Activated CD4-positive, alpha-beta T cell treated with anti-CD3 and anti-CD28 coated beads, Interleukin-2, amount 50 U/mL, for 4 hours (primary cell): Measurements from ENCODE around the gene GCH1.
"Not testable (repeated sequence)": the region's sequence is repeated elsewhere in the genome, so short reads cannot be mapped to it uniquely, and the experiment has no call there.

Experiments used
- DNase-seq, 2 experiments: peaks; one replicate each; pipeline ENCODE4 v3.0.0-alpha.2; 2020

GCH1 gene

GRCh38 chr14:54906075-54906474 is 3.4 kb upstream of the GCH1 start:
- no peak for DNase-seq

- peak; percentile 68 for DNase-seq
Observed at GRCh38 chr14:54902143-54902520, 494 bp downstream of the GCH1 start.

- no peak for DNase-seq
Observed at GRCh38 chr14:54901380-54902142, 1.1 kb downstream of the GCH1 start.

- DNase-seq, result no peak
Observed at GRCh38 chr14:54899573-54899972, 3.1 kb downstream of the GCH1 start.

DNA sequence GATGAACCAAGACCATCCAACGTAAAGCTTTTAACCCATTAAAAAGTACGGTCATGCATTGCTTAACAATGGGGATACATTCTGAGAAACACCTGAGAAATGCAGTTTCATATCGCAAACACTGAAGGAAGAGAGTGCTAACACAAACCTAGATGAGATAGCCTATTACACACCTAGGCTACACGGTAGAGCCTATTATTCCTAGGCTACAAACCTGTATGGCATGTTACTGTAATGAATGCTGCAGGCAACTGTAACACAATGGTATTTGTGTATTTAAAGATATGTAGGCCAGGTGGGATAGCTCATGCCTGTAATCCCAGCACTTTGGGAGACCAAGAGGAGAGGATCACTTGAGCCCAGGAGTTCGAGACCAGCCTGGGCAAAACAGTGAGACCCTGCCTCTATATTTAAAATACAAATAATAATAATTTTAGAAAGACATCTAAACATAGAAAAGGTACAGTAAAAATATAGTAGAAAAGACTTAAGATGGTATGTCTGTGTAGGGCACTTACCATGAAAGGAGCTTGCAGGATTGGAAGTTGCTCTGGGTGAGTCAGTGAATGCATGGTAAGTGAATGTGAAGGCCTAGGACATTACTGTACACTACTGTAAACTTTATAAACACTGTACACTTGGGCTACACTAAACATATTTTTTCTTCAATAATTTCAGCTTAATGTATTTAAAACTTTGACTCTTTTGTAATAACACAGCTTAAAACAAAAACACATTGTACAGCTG is 4.6 kb downstream of the GCH1 start:
- DNase-seq, result not testable (repeated sequence)

DNA sequence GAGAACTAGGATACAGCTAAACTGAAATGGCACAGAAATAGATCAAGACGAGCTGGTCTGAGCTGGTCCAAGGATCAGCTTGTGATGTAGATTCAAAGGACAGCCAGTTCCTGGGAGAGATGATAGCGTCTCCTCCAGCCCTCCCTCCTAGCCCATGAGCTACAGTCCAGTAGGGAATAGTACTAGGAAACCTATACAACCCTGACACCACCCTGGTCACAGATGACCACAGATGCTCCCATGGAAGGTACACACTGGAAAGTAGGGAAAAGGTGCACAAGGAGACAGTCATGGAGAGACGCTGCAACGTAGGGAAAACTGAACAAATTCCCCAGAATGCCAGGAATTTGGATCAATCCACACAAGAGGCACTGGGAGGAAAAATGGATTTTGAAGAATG is 6.9 kb downstream of the GCH1 start:
- no peak for DNase-seq

DNA sequence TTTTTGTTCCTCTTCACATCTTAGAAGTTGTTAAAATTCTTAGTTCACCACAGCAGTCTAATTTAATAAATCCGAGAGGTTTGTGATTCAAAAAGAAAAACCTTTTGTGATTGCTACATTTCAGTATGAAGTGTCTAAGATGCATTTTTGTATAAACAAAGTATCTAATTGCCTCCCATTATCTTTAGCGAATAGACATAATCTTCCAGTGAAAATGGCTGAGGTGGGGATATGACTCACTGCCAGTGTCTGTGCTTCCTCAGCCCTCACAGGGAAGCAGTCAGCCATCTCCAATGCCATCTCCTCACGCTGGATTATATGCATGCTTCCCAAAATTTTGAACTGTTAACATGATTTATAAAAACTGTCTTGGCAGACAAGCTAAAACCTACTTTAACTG is 7.6 kb downstream of the GCH1 start:
- DNase-seq, result no peak

GRCh38 chr14:54893151-54893760 is 9.4 kb downstream of the GCH1 start:
- peak in 1 of 2 experiments; percentile 26 for DNase-seq

GRCh38 chr14:54891471-54892245 is 11.0 kb downstream of the GCH1 start:
- no peak for DNase-seq

DNA sequence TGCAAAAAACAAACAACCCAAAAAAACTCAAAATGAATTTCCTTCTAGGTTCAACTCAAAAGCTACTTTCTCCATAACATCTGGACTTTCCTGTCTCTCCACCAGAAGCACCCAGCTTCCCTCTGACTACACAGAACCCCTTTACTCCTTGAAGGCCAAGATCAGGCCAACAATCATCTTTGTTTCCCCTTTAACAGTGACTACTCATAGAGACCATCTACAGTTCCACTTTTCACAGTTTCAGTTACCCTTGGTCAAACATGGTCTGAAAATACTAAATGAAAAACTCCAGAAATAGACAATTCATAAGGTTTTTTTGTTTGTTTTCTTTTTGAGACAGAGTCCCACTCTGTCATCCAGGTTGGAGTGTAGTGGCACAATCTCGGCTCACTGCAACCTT is 11.8 kb downstream of the GCH1 start:
- no peak for DNase-seq

DNA sequence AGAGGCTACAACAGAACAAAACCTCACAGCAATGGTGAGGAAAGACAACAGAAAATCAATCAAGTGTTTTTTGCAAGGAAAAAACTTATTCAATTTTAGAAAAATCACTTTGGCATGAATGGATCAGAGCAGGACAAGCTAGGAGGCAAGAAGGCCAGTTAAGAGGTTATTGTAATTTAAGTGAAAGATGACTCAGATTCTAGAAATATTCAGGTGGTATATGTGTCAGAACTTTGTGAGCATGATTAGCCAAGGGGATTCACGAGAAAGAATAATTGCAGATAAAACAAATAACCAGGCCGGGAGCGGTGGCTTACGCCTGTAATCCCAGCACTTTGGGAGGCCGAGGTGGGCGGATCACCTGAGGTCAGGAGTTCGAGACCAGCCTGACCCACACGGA is 12.7 kb downstream of the GCH1 start:
- DNase-seq, result no peak

- DNase-seq, result no peak
Observed at GRCh38 chr14:54882521-54882920, 20.1 kb downstream of the GCH1 start.

- DNase-seq, result no peak
Observed at GRCh38 chr14:54881761-54882401, 20.7 kb downstream of the GCH1 start.

DNA sequence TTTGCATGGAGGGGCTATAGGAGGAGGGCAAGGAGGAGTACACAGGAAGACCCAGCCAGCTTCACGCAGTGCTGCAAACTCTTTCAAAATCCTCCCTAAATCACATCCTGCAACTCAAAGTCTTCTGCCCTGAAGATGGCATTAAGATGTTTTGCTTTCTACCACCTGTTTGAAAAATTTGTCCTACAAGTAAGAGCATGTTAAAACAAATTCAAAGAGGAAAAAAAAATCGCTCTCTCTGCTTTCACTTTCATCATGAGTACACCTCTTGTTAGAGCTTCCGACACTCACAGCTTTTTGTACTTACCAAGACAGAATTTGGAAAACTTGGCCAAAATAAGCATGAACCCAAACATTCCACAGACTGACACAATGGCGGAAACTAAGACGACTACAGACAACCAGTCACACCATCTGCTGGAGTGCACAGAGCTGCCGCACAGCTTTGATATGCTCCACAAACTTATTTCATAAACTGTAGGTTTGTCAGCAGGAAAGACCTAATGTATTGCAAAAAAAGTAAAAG is 21.3 kb downstream of the GCH1 start:
- no peak for DNase-seq

GRCh38 chr14:54877703-54878021 is 25.0 kb downstream of the GCH1 start:
- no peak for DNase-seq

DNA sequence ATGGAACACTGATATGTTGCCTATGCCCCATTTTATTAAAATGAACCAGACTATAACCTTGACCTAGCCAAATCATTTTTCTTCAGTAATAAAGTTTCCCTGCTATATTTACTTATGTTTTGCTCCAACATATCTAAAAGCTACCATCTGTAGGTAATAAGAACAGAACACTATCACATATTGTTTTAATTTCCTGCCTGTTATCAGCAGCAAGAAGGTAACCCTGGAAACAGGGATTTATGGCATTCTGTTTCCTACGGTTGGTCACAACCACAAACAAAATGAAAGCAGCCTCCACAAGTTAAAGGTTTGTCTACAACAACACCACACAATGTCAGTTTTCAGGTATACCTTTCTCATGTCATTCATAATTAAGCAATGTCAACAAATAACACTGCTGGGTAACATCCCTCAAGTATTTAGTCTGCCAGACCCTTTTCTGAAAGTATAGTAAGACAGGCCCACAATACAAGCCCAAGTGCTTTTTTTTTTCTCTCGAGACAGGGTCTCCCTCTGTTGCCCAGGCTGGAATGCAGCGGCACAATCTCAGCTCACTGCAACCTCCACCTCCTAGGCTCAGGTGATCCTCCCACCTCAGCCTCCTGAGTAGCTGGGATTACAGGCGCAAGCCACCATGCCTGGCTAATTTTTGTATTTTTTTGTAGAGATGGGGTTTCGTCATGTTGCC is 25.5 kb downstream of the GCH1 start:
- DNase-seq, result no peak

DNA sequence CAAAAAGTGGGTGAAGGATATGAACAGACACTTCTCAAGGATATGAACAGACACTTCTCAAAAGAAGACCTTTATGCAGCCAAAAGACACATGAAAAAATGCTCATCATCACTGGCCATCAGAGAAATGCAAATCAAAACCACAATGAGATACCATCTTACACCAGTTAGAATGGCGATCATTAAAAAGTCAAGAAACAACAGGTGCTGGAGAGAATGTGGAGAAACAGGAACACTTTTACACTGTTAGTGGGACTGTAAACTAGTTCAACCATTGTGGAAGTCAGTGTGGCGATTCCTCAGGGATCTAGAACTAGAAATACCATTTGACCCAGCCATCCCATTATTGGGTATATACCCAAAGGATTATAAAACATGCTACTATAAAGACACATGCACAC is 27.0 kb downstream of the GCH1 start:
- DNase-seq, result not testable (repeated sequence)

GRCh38 chr14:54870154-54871090 is 32.2 kb downstream of the GCH1 start:
- not testable (repeated sequence) for DNase-seq

DNA sequence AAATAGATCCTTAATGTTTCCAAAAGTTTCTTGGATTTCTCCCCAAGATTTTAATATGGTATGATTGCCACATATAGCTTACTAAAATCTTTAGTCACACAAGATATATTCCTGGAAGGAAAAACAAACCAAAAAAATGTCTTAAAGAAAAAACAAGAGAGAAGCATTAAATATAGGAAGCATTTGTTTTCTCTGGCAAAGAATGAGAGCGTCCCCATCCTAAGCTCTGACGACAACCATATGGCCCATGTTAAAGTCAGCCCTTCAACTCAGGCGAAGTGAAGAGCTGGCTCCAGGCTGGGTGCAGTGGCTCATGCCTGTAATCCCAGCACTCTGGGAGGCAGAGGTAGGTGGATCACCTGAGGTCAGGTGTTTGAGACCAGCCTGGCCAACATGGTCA is 35.6 kb downstream of the GCH1 start:
- DNase-seq, result no peak

DNA sequence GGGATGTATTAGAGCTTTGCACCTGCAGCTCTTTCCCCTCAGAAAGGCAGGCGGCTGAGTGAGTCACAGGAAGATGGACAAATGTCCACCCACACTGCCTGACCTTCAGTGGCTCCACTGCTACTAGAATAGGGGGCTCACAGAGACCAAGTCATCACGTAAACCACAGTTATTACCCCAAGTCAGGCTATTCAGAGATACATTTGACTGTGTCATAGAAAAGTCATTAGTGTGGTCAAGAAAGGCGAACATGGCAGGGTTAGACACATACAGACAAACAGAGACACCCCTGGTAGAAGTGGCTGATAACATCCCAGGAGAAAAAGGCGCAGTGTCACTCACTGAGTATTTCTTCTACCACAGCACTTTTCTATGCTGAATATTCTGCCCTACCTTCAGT is 36.0 kb downstream of the GCH1 start:
- DNase-seq, result no peak

DNA sequence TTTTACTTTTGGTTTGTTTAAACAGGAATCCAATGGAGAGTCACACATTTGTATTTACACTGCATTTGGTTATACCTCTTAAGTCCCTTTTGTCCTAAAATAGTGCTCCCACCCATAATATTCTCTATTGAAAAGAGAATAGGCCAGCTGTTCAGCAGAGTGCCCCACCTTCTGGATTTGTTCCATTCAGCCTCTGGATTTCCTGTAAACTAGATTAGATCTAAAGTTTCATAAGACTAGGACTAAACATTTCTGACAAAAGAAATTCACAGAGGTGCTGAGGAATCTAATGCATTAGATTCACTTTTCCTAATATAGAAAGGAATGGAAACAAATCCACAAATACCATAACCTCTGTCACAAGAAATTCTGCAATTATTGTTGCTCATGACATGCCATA is 38.1 kb downstream of the GCH1 start:
- no peak for DNase-seq
